H1 (cell line): ENCODE results near the gene RILP.

Experiments used
- BACH1 ChIP-seq: IDR thresholded peaks from 2 replicates; pipeline ENCODE4 v1.6.1; 2012; ENCODE audit warnings: low read length, improper control_type of control experiment
- CTCF ChIP-seq, 3 experiments: IDR thresholded peaks; 1 replicate in 2 of 3; 2 replicates in 1 of 3; pipeline versions ENCODE4 v1.5.1 to v1.6.1; 2011; ENCODE audit warnings: low read length in 3 of 3, mild to moderate bottlenecking in 3 of 3, inconsistent platforms in 2 of 3, low read depth in 1 of 3, moderate library complexity in 1 of 3; ENCODE audit not compliant: insufficient read depth in 1 of 3; ENCODE audit errors: control extremely low read depth in 1 of 3
- GABPA ChIP-seq: IDR thresholded peaks from 2 replicates; pipeline ENCODE4 v1.6.1; 2011; ENCODE audit warnings: mild to moderate bottlenecking, low read length, moderate library complexity, borderline replicate concordance; ENCODE audit not compliant: insufficient read depth
- HDAC2 ChIP-seq, 2 experiments: fragments of 300-600 bp in 1 of 2; sonication (generic) in 1 of 2; IDR thresholded peaks; 2 replicates each; pipeline ENCODE4 v1.6.1; 2011 to 2012; ENCODE audit warnings: low read depth in 2 of 2, low read length in 2 of 2, mild to moderate bottlenecking in 2 of 2, moderate library complexity in 2 of 2, borderline replicate concordance in 1 of 2, inconsistent platforms in 1 of 2
- KDM1A ChIP-seq: fragments of 200-600, 300-600 bp; sonication (generic); IDR thresholded peaks from 2 replicates; pipeline ENCODE4 v1.7.1; 2016; ENCODE audit warnings: mild to moderate bottlenecking, low read length, borderline replicate concordance
- MAFK ChIP-seq: IDR thresholded peaks from 2 replicates; pipeline ENCODE4 v1.6.1; 2012; ENCODE audit warnings: low read depth, mild to moderate bottlenecking, improper control_type of control experiment, low read length
- NANOG ChIP-seq: IDR thresholded peaks from 2 replicates; pipeline ENCODE4 v1.6.1; 2011; ENCODE audit warnings: low read length, low read depth, mild to moderate bottlenecking, inconsistent platforms; ENCODE audit not compliant: insufficient read depth, poor library complexity, severe bottlenecking
- POLR2A ChIP-seq, 2 experiments: IDR thresholded peaks; 1 replicate in 1 of 2; 2 replicates in 1 of 2; pipeline ENCODE4 v1.6.1; 2011; ENCODE audit warnings: low read depth in 2 of 2, low read length in 2 of 2, mild to moderate bottlenecking in 2 of 2; ENCODE audit errors: control extremely low read depth in 1 of 2
- RAD21 ChIP-seq, 2 experiments: IDR thresholded peaks in 1 of 2; conservative IDR thresholded peaks in 1 of 2; 2 replicates each; pipeline ENCODE4 v1.6.1; 2011; ENCODE audit warnings: low read depth in 2 of 2, low read length in 2 of 2, improper control_type of control experiment in 1 of 2, inconsistent platforms in 1 of 2, mild to moderate bottlenecking in 1 of 2, moderate library complexity in 1 of 2
- RFX5 ChIP-seq: IDR thresholded peaks from 2 replicates; pipeline ENCODE4 v1.6.1; 2011; ENCODE audit warnings: low read depth, low read length, improper control_type of control experiment, borderline replicate concordance
- RXRA ChIP-seq: IDR thresholded peaks from 2 replicates; pipeline ENCODE4 v1.6.1; 2011; ENCODE audit warnings: low read depth, mild to moderate bottlenecking, low read length, moderate library complexity; ENCODE audit not compliant: insufficient read depth
- SIN3A ChIP-seq, 2 experiments: IDR thresholded peaks in 1 of 2; conservative IDR thresholded peaks in 1 of 2; 2 replicates each; pipeline ENCODE4 v1.6.1; 2011 to 2012; ENCODE audit warnings: low read length in 2 of 2, improper control_type of control experiment in 1 of 2, low read depth in 1 of 2, mild to moderate bottlenecking in 1 of 2
- SUZ12 ChIP-seq: fragments of 200-600 bp; sonication (generic); IDR thresholded peaks from 2 replicates; pipeline ENCODE4 v1.6.1; 2012; ENCODE audit warnings: mild to moderate bottlenecking, inconsistent platforms, low read length, moderate library complexity, mixed read lengths

GRCh38 chr17:1612400-1612799 is 37.3 kb downstream of the RILP start:
- no peak for TF ChIP-seq BACH1
- no peak for TF ChIP-seq RXRA
- no peak for TF ChIP-seq CTCF (IDR thresholded peaks at IDR 0.05; ENCODE audit: control extremely low read depth in 1 of 3, insufficient read depth in 1 of 3, low read depth in 1 of 3, low read length in 3 of 3)
- TF ChIP-seq POLR2A (IDR thresholded peaks at IDR 0.05; ENCODE audit: control extremely low read depth in 1 of 2, low read depth in 2 of 2, low read length in 2 of 2): no peak
- TF ChIP-seq SUZ12: no peak
- no peak for TF ChIP-seq RAD21 (IDR thresholded peaks at IDR 0.05 in 1 of 2, conservative IDR thresholded peaks at IDR 0.05 in 1 of 2; ENCODE audit: low read depth in 2 of 2, low read length in 2 of 2)
- no peak for TF ChIP-seq SIN3A (conservative IDR thresholded peaks at IDR 0.05 in 1 of 2, IDR thresholded peaks at IDR 0.05 in 1 of 2; ENCODE audit: low read depth in 1 of 2, low read length in 2 of 2)
- no peak for TF ChIP-seq GABPA
- no peak for TF ChIP-seq MAFK
- no peak for TF ChIP-seq NANOG
- TF ChIP-seq HDAC2 (IDR thresholded peaks at IDR 0.05; ENCODE audit: borderline replicate concordance in 1 of 2, low read depth in 2 of 2, low read length in 2 of 2): no peak
- no peak for TF ChIP-seq RFX5
- TF ChIP-seq KDM1A: no peak
